ENCODE data around the gene PROSER3.

DNA sequence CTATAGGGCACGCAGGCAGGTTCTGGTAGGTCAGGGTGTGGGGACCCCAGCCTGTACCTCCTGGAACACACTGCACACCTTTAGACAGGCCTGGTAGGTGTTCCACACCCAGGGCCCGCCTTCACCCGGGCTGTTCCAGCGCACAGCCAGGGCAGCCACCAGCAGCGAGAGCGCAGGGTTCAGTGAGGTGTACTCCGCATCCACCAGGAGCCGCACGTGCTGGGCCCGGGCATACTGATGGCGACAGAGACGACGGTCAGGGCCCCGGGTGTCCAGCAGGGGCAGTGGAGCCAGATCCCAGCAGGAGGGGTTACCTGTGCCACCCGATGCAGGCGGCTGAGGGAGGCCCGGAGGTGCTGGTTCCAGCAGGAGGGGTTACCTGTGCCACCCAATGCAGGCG lies 48.6 kb downstream of the PROSER3 start:
- TF ChIP-seq POLR2A (IDR thresholded peaks at IDR 0.05), result no peak
- no peak for TF ChIP-seq CTCF (IDR thresholded peaks at IDR 0.05)
